A549 (cell line): Measurements from ENCODE around the gene GALNT18.

Experiments
- CBX8 ChIP-seq: fragments of 200-600 bp; sonication (generic); IDR thresholded peaks from 2 replicates; pipeline ENCODE4 v1.6.1; 2016
- CEBPB ChIP-seq, 2 experiments: fragments of >200 bp in 1 of 2; sonication (Bioruptor Twin) in 1 of 2; formaldehyde crosslinking in 1 of 2; IDR thresholded peaks; 2 replicates each; pipeline ENCODE4 v1.6.1; 2012 to 2016
- JUN ChIP-seq, 2 experiments: fragments of >200 bp; sonication (Bioruptor Twin); formaldehyde crosslinking; IDR thresholded peaks; 2 replicates in 1 of 2; 3 replicates in 1 of 2; pipeline ENCODE4 v1.6.1; 2016 to 2017
- POLR2A ChIP-seq: IDR thresholded peaks from 2 replicates; pipeline ENCODE4 v1.6.1; 2012; ENCODE audit warnings: mild to moderate bottlenecking, low read length
- TF ChIP-seq, protein P1 (sequence below): fragments of >200 bp; sonication (Bioruptor Twin); formaldehyde crosslinking; IDR thresholded peaks from 3 replicates; pipeline ENCODE4 v1.5.1; 2016

DNA sequence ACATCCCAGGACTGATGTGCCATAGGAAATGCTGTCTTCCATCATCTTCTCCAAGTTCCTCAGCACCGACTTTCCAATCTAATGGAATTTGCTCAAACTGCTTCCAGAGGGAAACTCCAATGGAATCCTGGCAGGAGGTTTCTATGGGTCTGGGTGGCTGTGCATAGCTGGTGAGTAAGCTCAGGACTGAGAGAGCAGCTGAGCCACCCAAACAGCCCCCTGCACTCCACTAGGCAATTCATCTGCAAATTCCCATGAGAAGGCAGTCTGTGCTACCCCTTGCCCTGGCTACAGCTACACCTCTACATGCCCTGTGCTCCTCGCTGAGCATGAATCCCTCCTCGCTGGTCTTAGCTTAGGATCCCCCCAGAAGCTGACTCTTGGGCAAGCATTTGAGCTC is 140.8 kb downstream of the GALNT18 start:
- TF ChIP-seq CBX8 (no peak), JUN (IDR thresholded peaks at IDR 0.05) (no peak), CEBPB (IDR thresholded peaks at IDR 0.05) (no peak), POLR2A (no peak)
- TF ChIP-seq, protein P1, sequence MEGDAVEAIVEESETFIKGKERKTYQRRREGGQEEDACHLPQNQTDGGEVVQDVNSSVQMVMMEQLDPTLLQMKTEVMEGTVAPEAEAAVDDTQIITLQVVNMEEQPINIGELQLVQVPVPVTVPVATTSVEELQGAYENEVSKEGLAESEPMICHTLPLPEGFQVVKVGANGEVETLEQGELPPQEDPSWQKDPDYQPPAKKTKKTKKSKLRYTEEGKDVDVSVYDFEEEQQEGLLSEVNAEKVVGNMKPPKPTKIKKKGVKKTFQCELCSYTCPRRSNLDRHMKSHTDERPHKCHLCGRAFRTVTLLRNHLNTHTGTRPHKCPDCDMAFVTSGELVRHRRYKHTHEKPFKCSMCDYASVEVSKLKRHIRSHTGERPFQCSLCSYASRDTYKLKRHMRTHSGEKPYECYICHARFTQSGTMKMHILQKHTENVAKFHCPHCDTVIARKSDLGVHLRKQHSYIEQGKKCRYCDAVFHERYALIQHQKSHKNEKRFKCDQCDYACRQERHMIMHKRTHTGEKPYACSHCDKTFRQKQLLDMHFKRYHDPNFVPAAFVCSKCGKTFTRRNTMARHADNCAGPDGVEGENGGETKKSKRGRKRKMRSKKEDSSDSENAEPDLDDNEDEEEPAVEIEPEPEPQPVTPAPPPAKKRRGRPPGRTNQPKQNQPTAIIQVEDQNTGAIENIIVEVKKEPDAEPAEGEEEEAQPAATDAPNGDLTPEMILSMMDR: no peak
